Activated effector memory CD4-positive, alpha-beta T cell treated with anti-CD3 and anti-CD28 coated beads, Interleukin-2, amount 50 U/mL, for 16 hours (primary cell): Measurements from ENCODE around the gene UBE2C.
A peak's percentile ranks its signal among the peaks of the same experiment; 100 is the strongest.

ENCODE experiments used
- DNase-seq: peaks from one replicate; pipeline ENCODE4 v3.0.0-alpha.2; 2020

Gene UBE2C

GRCh38 chr20:45833883-45834796 is 21.7 kb downstream of the UBE2C start:
- peak; percentile 80 for DNase-seq

GRCh38 chr20:45834797-45835161 is 22.3 kb downstream of the UBE2C start:
- no peak for DNase-seq

DNA sequence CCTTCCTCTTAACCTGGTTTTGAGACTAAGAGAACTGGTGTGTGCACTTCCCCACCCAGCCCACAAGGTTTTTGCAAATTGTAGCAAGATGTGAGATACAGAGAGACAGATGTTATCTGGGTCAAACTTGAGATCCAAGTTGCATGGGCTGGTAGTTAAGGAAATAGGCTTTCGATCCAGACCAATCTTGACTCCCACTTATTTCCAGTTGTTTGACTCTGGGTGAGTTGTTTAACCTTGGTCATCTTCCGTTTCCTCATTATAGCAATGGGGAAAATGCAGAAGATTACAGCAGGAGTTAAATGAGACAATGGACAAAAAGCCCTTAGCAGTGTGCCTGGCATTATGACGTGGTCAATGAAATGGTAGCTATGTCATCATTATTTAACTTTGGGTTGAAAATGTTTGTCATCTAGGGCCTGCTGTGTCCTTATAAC is 22.9 kb downstream of the UBE2C start:
- DNase-seq: no peak

- DNase-seq: no peak
Measured at GRCh38 chr20:45835825-45836224, 23.4 kb downstream of the UBE2C start.

DNA sequence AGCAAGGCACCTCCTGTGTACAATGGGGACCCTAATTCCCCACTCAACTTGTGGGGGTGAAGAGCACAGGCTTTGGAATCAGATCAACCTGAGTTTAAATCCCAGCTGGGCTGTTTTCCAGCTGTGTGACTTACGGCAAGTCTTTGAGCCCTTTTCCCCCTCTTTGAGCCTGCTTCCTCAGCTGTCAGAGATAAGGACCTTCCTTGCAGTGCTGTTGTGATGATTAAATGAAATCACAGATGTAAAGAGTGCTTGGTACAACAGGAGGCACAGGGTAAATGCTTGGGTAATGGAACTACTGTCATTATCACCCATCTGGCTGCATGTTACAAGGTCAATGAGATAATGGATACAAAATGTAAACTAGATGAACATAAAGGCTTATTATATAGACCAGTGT is 24.4 kb downstream of the UBE2C start:
- no peak for DNase-seq

DNA sequence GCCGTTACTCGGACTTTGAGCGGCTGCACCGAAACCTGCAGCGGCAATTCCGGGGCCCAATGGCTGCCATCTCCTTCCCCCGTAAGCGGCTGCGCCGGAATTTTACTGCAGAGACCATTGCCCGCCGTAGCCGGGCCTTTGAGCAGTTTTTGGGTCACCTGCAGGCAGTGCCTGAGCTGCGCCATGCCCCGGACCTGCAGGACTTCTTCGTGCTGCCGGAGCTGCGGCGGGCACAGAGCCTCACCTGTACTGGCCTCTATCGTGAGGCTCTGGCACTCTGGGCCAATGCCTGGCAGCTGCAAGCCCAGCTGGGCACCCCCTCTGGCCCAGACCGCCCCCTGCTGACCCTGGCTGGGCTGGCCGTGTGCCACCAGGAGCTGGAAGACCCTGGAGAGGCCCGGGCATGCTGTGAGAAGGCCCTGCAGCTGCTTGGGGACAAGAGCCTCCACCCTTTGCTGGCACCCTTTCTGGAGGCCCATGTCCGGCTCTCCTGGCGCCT is 28.3 kb downstream of the UBE2C start:
- DNase-seq: no peak

GRCh38 chr20:45841407-45842129 is 29.1 kb downstream of the UBE2C start:
- DNase-seq: no peak

DNA sequence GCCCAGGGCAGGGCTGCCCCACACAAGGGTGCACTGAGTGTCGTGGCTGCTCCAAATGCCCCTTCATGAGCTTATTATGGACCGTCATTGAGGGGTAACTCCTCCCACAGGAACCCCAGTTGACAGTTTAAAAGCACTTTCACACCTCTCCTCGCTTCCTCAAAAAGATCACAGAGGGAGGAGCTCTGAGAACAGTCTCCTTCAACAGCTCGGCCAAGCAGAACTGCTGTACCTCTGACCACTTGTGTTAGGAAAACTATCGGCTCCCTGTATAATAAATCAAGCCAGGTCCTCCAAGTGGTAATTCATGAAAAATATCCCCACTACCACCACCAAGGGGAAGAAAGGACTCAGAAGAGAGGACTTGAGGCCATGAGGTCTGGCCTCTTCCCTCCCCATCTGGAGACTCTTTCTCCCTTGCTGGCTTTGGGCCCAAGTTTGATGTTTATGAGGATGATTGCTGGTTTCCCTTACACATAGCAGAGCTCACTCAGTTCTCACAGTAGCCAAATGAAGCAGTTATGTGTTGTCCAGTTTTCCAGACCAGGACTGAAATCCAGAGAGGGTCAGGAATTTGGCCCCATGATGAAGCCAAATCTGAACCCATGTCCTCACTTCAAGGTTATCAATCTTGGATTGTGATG is 29.8 kb downstream of the UBE2C start:
- no peak for DNase-seq

- no peak for DNase-seq
Measured at GRCh38 chr20:45843506-45843905, 31.1 kb downstream of the UBE2C start.

DNA sequence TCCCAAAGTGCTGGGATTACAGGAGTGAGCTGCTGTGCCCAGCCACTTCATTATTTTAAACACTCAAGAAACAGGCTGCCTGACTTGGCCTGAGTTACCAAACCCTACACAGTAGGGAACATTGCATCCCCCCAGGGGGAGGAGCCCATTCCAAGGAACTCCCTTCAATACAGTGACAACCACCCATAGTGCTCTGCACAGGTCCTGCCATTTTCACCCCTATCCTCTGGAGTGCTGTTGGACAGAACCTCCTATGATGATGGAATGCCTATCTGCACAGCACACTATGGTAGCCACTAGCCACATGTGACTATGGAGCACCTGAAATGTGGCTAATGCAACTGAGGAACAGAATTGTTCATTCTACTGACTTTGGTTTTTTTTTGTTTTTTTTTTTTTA is 33.0 kb downstream of the UBE2C start:
- no peak for DNase-seq

DNA sequence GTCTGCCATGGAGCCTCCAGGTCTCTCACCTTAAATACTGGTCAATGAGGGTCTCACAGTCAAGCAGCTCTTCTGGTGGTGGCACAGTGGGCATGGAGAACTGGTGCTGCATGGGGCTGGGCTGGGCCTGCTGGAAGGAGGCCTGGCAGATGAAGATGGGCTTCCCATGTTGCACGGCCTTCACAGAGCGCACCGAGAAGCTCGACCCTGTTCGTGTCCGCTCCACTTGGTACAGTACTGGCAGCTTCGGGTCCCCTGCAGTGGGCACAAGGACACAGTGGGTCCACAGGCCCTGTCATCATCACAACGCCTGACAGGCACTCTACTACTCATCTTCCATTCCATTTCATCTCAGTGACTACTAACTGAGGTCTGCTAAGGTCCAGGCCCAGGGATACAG is 36.0 kb downstream of the UBE2C start:
- DNase-seq: no peak

GRCh38 chr20:45848969-45849582 is 36.6 kb downstream of the UBE2C start:
- DNase-seq: no peak

DNA sequence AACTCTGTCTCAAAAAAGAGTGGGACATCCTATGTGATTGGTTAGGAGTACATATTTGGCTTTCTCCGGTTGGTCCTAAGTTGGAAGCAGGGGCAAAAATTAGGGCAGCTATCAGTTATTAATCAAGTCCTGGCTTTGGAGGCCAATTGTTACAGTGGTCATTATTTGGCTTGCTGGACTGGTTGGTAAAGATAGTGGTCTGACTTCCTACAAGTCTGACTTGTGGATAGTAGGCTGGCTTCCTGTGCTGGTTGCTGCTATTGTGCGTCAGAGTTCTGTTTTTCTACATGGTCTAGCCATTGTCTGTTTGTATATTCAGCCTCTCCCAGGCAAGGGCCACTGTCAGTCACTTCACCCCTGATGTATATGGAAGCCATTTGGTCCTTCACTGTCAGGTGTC is 37.8 kb downstream of the UBE2C start:
- DNase-seq: no peak

DNA sequence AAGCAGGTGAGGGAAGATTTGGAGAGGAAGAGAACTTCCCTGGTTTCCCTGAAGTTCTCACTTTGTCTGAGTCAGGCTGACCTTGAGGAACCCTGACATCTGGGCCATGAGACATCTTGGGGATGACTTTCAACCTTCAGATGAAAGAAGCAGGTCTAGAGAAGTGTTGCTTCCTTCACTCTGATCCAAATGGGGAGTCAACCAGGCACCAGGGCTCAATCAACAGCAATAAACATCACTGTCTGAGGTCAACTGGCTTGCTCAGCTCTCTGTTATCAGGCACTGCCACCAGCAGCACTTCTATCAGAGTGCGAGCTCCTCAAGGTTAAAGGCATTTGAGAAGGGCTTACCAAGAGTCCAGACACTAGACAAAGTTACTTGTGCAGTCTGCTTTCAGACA is 38.5 kb downstream of the UBE2C start:
- DNase-seq: no peak

DNA sequence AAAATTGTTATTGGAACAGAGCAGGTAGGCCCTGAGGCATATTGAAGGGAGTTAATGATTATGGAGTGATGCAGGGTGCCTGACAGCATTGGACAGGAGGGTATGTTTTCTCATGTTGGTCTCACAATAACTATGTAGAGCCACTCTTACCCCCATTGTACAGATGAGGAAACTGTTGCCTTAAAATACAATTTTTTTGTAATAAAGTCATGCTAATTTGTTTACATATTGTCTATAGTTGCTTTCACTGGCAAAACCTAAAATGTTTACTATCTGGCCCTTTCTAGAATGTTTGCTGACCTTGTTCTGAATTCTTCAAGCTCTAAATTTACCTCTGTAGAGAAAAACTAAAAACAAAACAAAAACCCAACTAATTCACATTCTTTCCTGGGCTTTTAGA is 39.1 kb downstream of the UBE2C start:
- no peak for DNase-seq

DNA sequence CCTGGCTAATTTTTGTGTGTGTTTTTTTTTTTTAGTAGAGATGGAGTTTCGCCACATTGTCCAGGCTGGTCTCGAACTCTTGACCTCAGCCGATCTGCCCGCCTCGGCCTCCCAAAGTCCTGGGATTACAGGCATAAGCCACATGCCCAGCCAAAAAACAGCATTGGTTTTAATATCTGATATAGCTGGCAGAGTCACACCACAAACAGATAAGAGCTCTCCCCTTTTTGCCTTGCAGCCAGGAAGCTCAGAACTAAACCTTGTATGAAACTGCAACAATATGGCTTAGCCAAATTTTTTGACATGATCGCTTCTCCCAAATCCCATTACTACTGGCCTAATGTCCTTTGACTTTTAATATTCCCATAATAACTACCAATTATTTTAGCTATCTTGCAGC is 39.9 kb downstream of the UBE2C start:
- no peak for DNase-seq

DNA sequence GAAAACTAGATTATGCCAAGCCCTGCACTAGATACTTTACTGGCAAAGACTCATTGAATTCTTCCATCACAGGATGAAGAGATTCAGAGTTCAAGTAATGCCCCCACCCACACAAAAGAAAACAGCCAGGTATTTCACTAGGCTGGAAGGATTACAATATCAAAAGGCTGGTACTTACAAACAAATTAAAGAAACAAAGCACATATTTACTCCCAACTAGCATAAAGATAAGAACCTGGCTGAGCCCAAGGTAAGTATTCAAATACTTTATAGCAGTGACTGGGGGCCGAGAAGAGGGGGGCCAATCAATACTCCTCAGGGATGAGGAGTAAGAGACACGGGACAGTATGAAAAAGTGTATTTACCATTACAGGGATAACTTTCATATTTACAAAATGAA is 41.0 kb downstream of the UBE2C start:
- no peak for DNase-seq

DNA sequence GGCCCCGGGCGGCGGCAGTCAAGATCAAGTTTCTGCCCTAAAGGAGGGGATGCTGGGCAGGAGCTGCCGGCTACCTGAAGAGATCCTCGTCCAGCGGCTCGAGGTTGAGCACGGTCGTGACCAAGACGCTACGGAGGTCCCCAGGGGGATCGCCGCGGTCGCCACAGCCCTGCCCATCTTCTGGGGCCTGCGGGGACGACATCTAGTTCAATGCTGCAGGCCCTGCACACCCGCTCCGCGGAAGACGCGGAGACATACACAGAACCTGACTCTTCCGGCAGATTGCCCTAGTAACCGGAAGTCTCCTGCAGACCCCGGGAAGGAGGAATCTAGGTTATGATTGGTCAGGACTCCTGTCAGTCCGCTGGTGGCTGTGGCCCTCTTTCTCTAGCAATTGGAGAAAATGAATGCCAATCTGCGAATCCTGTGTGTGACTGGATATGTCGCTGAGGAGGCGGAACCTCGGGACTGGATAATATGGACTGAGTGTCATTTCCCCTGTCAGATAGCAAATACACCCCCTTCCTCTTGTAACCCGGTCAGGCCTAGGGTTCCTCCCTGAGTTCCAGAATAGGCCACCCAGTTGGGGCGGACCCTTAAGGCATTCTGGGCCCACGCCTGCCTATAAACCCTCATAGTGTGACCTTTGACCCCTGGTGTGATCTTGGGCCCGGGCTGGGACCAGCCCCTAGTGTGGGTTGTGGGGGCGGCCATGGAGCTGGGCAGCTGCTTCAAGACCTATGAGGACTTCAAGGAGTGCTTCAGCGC is 44.9 kb downstream of the UBE2C start, which contains the start of the genes ACOT8 and ZSWIM3:
ACOT8 (minus strand) TSS at position 279 of the 768 bp plus-strand sequence; CDS start at position 202, 77 bp downstream.
ZSWIM3 (plus strand) TSS at position 501 of the 768 bp plus-strand sequence; CDS start at position 713, 212 bp downstream.
- peak; percentile 94 for DNase-seq

DNA sequence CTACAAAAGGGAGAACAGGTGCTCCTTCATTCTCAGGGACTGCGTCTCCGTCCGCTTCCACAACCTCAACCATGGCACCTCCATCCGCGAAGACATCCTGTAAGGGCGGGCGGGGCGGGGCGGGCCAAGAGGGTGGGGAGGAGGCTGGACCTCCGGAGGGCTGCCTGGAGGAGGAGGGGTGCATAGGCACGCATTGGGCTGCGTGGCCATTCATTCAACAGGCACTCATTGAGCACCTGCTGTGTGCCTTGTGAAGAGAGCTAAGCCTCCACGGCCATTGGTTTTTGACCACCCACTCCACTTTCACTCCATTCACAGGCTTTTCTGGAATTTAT is 45.4 kb downstream of the UBE2C start:
- no peak for DNase-seq

GRCh38 chr20:45859916-45860315 is 47.5 kb downstream of the UBE2C start:
- DNase-seq: no peak

DNA sequence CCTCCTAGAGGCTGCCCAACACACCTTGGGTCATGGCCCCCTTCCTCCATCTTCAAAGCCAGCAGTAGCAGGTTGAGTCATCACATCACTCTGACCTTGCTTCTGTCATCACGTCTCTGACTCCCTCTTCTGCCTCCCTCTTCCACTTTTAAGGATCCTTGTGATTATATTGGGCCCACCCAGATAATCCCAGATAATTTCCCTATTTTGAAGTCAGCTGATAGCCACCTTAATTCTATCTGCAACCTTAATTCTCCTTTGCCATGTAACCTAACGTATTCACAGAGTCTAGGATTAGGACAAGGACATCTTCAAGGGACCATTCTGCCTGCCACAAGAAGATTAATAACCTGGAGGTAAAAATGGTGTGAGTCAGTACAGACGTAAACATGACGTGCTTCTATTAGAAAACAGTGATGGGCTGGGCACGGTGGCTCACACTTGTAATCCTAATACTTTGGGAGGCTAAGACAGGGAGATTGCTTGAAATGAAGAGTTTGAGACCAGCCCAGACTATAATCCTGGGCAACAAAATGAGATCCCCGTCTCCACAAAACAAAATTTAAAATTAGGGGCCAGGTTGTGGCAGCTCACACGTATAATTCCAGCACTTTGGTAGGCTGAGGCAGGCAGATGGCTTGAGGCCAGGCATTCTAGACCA is 48.2 kb downstream of the UBE2C start:
- DNase-seq: no peak
